A673 (cell line): ENCODE results near the gene WDR7. TPM values are rescaled to one million over a fixed set of nuclear protein-coding genes. Genes with fewer than 3 reads are reported as not detected.

Source experiments
- BruUV-seq: library from RNA; stranded (reverse); fragments of 400-500 nt; replicated peaks from 2 replicates; lab custom pipeline; 2021; lab: Mats Ljungman, UMichigan
- CTCF ChIA-PET: fragments of 300-600 bp; sonication (Branson Sonifier 250); formaldehyde crosslinking; loops from one replicate; lab custom pipeline; 2022; ENCODE audit warnings: antibody characterized with exemption; lab: Charles Lee
- POLR2A ChIA-PET: fragments of 300-600 bp; sonication (Branson Sonifier 250); formaldehyde crosslinking; loops from one replicate; lab custom pipeline; 2022; ENCODE audit warnings: antibody characterized with exemption; ENCODE audit not compliant: low non-redundant PET; lab: Charles Lee
- DNase-seq: peaks from one replicate; pipeline ENCODE4 v3.0.0-alpha.2; 2015; ENCODE audit warnings: low spot score
- H3K27ac ChIP-seq: fragments of 200-600 bp; sonication (generic); 2 replicates; pipeline ENCODE4 v1.5.1; 2016; ENCODE audit warnings: mixed run types, low read depth, mild to moderate bottlenecking, mixed read lengths, antibody characterized with exemption, low read length; ENCODE audit not compliant: poor library complexity, severe bottlenecking
- H3K27me3 ChIP-seq: fragments of 200-600 bp; sonication (generic); replicated peaks from 2 replicates; pipeline ENCODE4 v1.6.1; 2017; ENCODE audit warnings: mixed run types, low read depth, mild to moderate bottlenecking, mixed read lengths, antibody characterized with exemption, low read length; ENCODE audit not compliant: insufficient read depth, poor library complexity
- H3K36me3 ChIP-seq: fragments of 200-600 bp; sonication (generic); 2 replicates; pipeline ENCODE4 v1.6.1; 2016; ENCODE audit warnings: mixed run types, mild to moderate bottlenecking, mixed read lengths, antibody characterized with exemption, low read length; ENCODE audit not compliant: insufficient read depth, poor library complexity, severe bottlenecking
- H3K4me1 ChIP-seq: fragments of 200-600 bp; sonication (generic); 2 replicates; pipeline ENCODE4 v1.6.1; 2017; ENCODE audit warnings: mixed run types, mild to moderate bottlenecking, mixed read lengths, antibody characterized with exemption, low read length; ENCODE audit not compliant: insufficient read depth, poor library complexity, severe bottlenecking
- H3K4me3 ChIP-seq: fragments of 200-600 bp; sonication (generic); 2 replicates; pipeline ENCODE4 v1.5.1; 2016; ENCODE audit warnings: low read depth, mixed run types, mild to moderate bottlenecking, mixed read lengths, low read length; ENCODE audit not compliant: poor library complexity, severe bottlenecking
- H3K9me3 ChIP-seq: fragments of 200-600 bp; sonication (generic); 2 replicates; pipeline ENCODE4 v1.6.1; 2016; ENCODE audit warnings: mixed run types, low read depth, mild to moderate bottlenecking, mixed read lengths, antibody characterized with exemption, low read length; ENCODE audit not compliant: poor library complexity, severe bottlenecking
- CTCF ChIP-seq: fragments of 300-800, 200-600 bp; sonication (generic); conservative IDR thresholded peaks from 2 replicates; pipeline ENCODE4 v1.5.1; 2017; ENCODE audit warnings: low read depth, mild to moderate bottlenecking, antibody characterized with exemption, low read length, moderate library complexity, mixed read lengths
- EZH2 ChIP-seq: fragments of 200-600 bp; sonication (generic); IDR thresholded peaks from 2 replicates; pipeline ENCODE4 v1.6.1; 2017; ENCODE audit warnings: borderline replicate concordance, low read depth, mild to moderate bottlenecking, mixed read lengths, antibody characterized with exemption, low read length; ENCODE audit not compliant: poor library complexity, severe bottlenecking
- intact Hi-C: fragments of 100-400 bp; cut with micrococcal nuclease; formaldehyde crosslinking; loops from one replicate; pipeline ENCODE4 v1.10.0; 2022; ENCODE audit not compliant: unreplicated experiment
- total RNA-seq: library from RNA; stranded (reverse); gene quantifications from 2 replicates; pipeline ENCODE4 v1.2.3, GENCODE V29; 2021

The WDR7 gene
- total RNA-seq, 1 experiment from 2014 or later, result 21.2 TPM

DNA sequence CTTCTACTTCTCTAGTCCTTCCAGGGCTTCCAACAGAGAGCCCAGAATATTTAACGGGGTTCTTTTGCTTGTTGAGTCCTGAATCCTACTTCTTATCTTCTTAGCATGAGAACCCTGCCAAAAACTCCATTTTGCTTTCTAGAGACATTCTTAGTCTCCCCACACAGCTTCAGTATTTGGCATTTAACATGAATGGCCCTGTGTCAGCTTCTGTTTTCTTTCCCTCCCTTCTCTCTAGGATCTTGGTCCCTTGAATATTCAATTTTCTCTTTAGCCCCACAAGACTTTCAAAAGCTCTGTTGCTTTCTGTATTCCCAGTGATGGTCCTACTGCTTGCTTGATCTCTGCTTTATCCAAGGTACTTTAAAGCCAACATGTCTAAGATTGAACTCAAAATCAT, 89.5 kb downstream of the WDR7 start:
- intact Hi-C loops, result no loop called here
- Histone ChIP-seq H3K4me1 (no peaks in the 10 kb centered on the region), H3K9me3 (no peaks in the 10 kb centered on the region), H3K27ac (no peak overlapping the region), H3K4me3 (no peak overlapping the region), H3K36me3 (no peaks in the 10 kb centered on the region), H3K27me3 (no peaks in the 10 kb centered on the region)
- POLR2A ChIA-PET, result no interaction called here
- TF ChIP-seq CTCF, result no peak
- no peak for TF ChIP-seq EZH2
- no peak for DNase-seq
- BruUV-seq, result no TSS peak
- CTCF ChIA-PET, result no interaction called here

- CTCF ChIA-PET, result no interaction called here
- intact Hi-C loops, result no loop called here
- POLR2A ChIA-PET, result no interaction called here
- Histone ChIP-seq H3K4me1 (no peaks in the 10 kb centered on the region), H3K4me3 (no peak overlapping the region), H3K36me3 (no peaks in the 10 kb centered on the region), H3K27me3 (no peaks in the 10 kb centered on the region), H3K27ac (no peak overlapping the region), H3K9me3 (no peaks in the 10 kb centered on the region)
- DNase-seq, result no peak
- no peak for TF ChIP-seq EZH2
- TF ChIP-seq CTCF, result no peak
- BruUV-seq, result no TSS peak
These were observed 90.5 kb downstream of the WDR7 start for GRCh38 chr18:56741685-56742084.

DNA sequence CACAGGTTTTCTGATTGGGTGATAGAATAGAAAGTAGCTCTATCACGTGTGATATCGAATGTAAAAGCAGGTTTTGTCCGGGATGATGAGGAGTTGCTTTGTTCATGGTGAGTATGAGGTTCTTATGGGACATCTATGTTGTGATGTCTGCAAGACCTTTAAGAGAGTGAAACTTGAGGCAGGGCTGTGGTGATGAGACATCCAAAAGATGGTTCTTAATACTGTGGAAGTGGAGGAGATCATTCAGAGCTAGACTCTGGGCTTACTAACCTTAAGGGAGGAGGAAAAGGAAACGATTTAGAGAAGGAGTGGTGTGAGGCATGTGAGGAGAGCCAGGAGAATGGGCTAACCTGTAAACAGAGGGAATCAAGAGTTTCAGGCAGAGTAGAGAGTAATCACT, 92.0 kb downstream of the WDR7 start:
- no peak for TF ChIP-seq CTCF
- no peak for TF ChIP-seq EZH2
- Histone ChIP-seq H3K4me1 (no peaks in the 10 kb centered on the region), H3K27ac (no peak overlapping the region), H3K9me3 (no peaks in the 10 kb centered on the region), H3K27me3 (no peaks in the 10 kb centered on the region), H3K4me3 (no peak overlapping the region), H3K36me3 (no peaks in the 10 kb centered on the region)
- ChIA-PET CTCF (no interaction called here), POLR2A (interaction anchor here (0.6 kb wide), 1 partner anchor 1786 kb away, joined by 5 read pairs; no protein-coding TSS in a partner anchor)
- intact Hi-C loops, result no loop called here
- BruUV-seq, result no TSS peak
- no peak for DNase-seq
